Right cardiac atrium (tissue), 5 donors: ENCODE measurements around the gene RRAGD. TPM values are rescaled to one million over a fixed set of nuclear protein-coding genes. Genes with fewer than 3 reads are reported as not detected.

Experiments used
- ATAC-seq, 2 donors: fragments of 200-7000 bp; cut with Tn5 transposase; one replicate each; pipeline versions ENCODE4 v1.8.0 to v1.9.1; 2020; ENCODE audit warnings: moderate library complexity in 2 of 2, mild to moderate bottlenecking in 1 of 2
- DNase-seq, 3 donors: peaks; one replicate each; pipeline ENCODE4 v3.0.0-alpha.2; 2020
- H3K27ac ChIP-seq: one replicate; pipeline ENCODE4 v1.5.1; 2013; ENCODE audit warnings: mild to moderate bottlenecking, low read length, control low read depth, moderate library complexity
- H3K27me3 ChIP-seq: one replicate; pipeline ENCODE4 v1.6.1; 2013; ENCODE audit not compliant: control insufficient read depth, insufficient read depth
- H3K4me1 ChIP-seq: one replicate; pipeline ENCODE4 v1.6.1; 2013; ENCODE audit warnings: low read length; ENCODE audit not compliant: control insufficient read depth, insufficient read depth
- H3K4me3 ChIP-seq: one replicate; pipeline ENCODE4 v1.5.1; 2013; ENCODE audit warnings: low read length, control low read depth
- H3K9me3 ChIP-seq: one replicate; pipeline ENCODE4 v1.6.1; 2013; ENCODE audit warnings: low read length; ENCODE audit not compliant: control insufficient read depth
- WGBS: extraction: QIAGEN DNeasy Blood & Tissue Kit; methylation state at CpG from one replicate; pipeline ENCODE4 v1.1.7; 2013; 5-methylcytosine and 5-hydroxymethylcytosine counted together
- intact Hi-C, 4 donors: fragments of 100-400 bp; cut with DNase I; formaldehyde crosslinking; loops; one replicate each; pipeline versions ENCODE4 v1.11.0 to v1.14.0; 2022 to 2023
- polyA plus RNA-seq: library from polyadenylated mRNA; stranded (reverse); fragments of 200-250 nt; gene quantifications from one replicate; pipeline ENCODE4 v1.2.3, GENCODE V29; 2013
- total RNA-seq, 4 donors: library from RNA; stranded (reverse); fragmentation: NEBNext Ultra II Directional; extraction: Animal tissue kit (Norgen Biotek cat#: 25700); gene quantifications; one replicate each; pipeline ENCODE4 v1.2.1, GENCODE V29; 2021
- donor health status: healthy with polysubstance abuse.
- donor health status: DM: no; HTN: yes; CAD: no.
- donor health status: DM: no; HTN: no; CAD: no.
- donor health status: DM: no; HTN: yes; CAD: no; lungs with severe emphysema.
- donor health status: DM: yes; HTN: yes; CAD: no.

Gene RRAGD
- total and polyA plus RNA-seq, 5 donors, result 57.2 to 154 (median 109) TPM

DNA sequence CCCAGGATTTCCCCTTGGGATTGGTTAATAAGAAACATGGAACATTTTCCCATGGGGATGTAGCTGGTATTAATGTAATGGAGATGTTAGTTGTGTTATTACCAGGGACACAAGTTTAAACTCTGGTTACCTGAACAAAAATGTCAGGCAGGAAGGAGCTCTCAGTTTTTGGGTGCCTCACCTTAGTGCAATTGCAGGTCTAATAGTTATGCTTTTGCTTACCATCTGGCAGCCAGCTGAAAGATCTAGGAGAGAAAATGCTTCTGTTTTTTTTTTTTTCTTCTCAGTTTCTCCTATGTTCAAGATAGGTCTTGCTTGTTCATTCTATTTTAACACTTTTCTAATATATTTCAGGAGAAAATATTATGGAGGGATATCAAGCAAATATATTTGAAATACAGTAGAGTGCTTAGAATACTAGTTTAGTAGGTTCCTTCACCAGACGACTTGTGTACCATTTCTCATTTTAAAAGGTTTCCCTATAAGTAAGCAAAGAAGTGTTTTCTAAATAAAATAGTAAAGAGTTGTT is 55.4 kb downstream of the RRAGD start:
- ATAC-seq, result no peak
- Histone ChIP-seq H3K9me3 (no peaks in the 10 kb centered on the region), H3K27ac (no peak overlapping the region), H3K4me1 (no peaks in the 10 kb centered on the region), H3K4me3 (no peak overlapping the region), H3K27me3 (no peaks in the 10 kb centered on the region)
- intact Hi-C loops, result no loop called here
- DNase-seq, result no peak
- WGBS, result 49% methylated on average over 1 of the region's 1 CpG

DNA sequence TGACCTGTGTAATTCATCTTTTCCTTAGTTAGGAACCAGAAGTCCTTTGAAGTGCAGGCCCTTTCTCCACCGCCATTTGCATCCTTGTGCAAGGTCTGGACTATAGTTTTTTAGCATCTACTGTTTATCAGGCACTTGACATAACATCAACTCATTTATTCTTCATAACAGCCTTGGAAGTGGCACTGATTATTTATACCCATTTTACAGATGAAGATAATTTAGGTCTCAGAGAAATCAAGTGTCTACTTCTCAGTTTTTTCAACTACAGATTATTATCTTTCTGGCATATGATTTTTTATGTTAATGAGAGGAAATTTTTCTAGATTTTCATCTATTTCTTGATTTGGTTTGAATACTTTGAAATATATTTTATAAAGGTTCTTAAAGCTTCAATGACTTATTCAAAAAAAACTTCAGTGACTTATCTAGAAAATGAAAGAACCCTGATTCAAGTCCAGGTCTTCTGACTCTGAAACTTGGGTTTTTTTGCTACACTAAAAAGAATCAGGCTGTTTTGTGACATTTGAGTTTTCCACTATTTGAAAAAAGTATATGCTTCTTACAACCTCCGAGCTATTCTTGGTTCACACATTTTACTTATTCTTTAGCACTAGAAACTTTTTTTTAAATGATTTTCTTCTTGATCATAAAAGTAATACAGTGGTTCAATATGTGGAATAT is 56.4 kb downstream of the RRAGD start:
- intact Hi-C loops, result no loop called here
- Histone ChIP-seq H3K27me3 (no peaks in the 10 kb centered on the region), H3K4me1 (peaks cover 2% of the 10 kb centered on the region), H3K9me3 (no peaks in the 10 kb centered on the region), H3K4me3 (no peak overlapping the region), H3K27ac (no peak overlapping the region)
- WGBS, result 90% methylated on average over 2 of the region's 2 CpGs
- DNase-seq (no peak), ATAC-seq (no peak)

DNA sequence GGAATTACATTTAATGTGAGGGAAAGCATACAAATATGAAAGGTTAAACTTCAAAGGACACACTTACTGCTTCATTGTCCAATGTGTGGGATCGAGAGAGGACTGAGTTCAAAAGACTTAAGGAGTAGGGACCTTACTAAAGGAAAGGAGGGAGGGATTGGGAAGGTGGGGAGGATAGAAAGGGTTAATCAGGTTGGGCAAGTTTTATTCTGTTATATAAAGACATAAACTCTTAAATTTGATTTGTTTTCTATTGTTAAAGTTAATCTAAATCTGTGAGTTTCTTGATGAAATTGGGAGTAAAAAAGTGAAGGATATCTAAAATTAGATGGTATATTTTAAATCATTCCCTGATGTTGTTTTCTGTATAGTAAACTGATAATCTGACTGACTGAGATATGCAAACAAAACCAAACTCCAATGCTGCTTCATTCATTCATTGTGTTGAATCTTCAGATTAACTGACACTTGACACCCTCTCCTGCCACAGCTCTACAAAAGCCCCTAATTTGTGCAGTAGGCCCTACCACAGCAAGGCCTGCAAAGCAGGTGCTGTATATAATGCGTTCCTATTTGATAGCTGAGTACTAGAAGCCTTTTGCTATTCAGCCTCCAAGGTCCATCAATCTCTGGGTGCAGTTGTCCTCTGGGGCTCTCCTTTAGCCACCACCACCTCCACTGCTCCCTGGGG is 58.2 kb downstream of the RRAGD start:
- 90% methylated on average over 2 of the region's 2 CpGs for WGBS
- no peaks in the 10 kb centered on the region for H3K27me3 ChIP-seq
- intact Hi-C loops, result no loop called here
- peaks cover 6% of the 10 kb centered on the region for H3K4me1 ChIP-seq
- no peak overlapping the region for H3K27ac ChIP-seq
- DNase-seq (no peak), ATAC-seq (no peak)
- H3K9me3 ChIP-seq, result no peaks in the 10 kb centered on the region
- H3K4me3 ChIP-seq, result no peak overlapping the region

GRCh38 chr6:89353118-89353556 is 58.9 kb downstream of the RRAGD start:
- DNase-seq (peak in 2 of 3 donors; percentile 17 to 50), ATAC-seq (peak in 1 of 2 donors; percentile 2)
- intact Hi-C loops, result no loop called here
- no peaks in the 10 kb centered on the region for H3K27me3 ChIP-seq
- H3K27ac ChIP-seq, result peak overlapping the region; percentile 91
- H3K4me1 ChIP-seq, result peaks cover 8% of the 10 kb centered on the region
- WGBS, result 44% methylated on average over 27 of the region's 27 CpGs
- H3K9me3 ChIP-seq, result no peaks in the 10 kb centered on the region
- H3K4me3 ChIP-seq, result peak overlapping the region; percentile 87

- intact Hi-C loops, result no loop called here
- Histone ChIP-seq H3K27ac (peak within 1 kb of the TSS; percentile 91), H3K27me3 (no peaks in the 10 kb centered on the region), H3K9me3 (no peaks in the 10 kb centered on the region), H3K4me1 (peaks cover 12% of the 10 kb centered on the region), H3K4me3 (peak within 1 kb of the TSS; percentile 87)
- ATAC-seq (peak; percentile 98), DNase-seq (peak; percentile 97 to 98 (median 98))
- under 1% methylated on average over 102 of the region's 102 CpGs for WGBS
Measured at GRCh38 chr6:89352278-89353117, 59.6 kb downstream of the RRAGD start, which contains the start of gene UBE2J1. UBE2J1 (minus strand) TSS chr6:89352722; CDS start chr6:89352569, 153 bp downstream.

DNA sequence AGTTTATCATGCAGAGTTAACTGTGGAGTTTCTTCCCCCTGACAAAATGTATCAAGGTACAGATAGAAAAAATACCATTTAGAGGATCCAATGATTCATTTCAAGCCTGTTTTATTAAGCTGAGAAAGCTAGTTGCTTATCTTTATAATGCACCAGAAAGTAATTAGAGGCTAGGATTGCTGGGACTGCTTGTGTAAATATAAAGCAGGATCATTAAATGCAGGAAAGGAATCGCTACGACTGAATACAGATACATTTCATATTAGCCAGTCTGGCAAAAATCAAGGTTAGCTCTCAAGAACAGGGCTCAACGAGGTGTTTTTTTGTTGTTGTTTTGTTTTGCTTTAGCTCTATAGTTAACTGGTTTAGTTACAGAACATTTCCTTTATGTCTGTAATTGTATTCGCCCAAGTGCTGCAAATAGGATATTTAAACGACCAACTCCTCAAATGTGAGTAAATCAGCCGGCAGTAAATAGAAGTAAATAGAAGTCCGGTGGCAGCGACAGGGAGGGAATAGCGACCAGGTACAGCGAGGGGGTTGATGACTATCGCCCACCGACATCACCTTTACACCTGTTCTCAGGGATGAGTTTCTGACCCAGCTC is 60.3 kb downstream of the RRAGD start:
- WGBS, result under 1% methylated on average over 12 of the region's 12 CpGs
- ATAC-seq, result no peak
- Histone ChIP-seq H3K4me1 (peaks cover 12% of the 10 kb centered on the region), H3K9me3 (no peaks in the 10 kb centered on the region), H3K27me3 (no peaks in the 10 kb centered on the region), H3K27ac (peak overlapping the region; percentile 91), H3K4me3 (peak overlapping the region; percentile 87)
- DNase-seq, result no peak
- intact Hi-C loops, result no loop called here

DNA sequence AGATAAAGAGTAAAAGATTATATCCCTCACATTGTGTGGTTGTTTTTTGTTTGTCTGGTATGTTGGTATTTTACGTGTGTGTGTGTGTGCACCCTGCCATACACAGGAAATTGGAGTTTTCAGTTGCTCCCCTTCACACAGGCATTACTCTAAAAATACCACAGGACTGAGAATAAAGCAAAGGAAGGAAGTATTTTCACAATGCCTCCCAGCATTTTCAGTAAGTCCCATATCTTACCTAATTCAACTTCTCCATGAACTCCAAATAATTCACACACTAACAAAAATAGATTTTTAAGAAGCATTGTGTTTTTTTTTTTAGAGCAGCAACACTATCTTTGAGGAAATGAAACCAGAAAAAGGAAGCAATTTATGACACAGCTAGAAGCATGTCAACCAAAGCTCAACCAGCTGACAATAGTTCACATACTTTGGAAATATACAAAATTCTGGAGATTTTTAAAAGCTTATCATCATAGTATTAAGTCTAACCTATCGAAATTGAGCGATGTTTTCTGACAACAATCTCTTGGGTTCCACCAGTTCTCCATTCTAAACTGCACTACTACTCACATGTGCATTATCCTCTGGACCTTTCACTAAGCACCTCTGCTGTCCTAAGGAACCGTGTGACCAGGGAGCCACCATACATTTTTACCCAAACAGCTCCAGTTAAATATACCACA is 61.6 kb downstream of the RRAGD start:
- ATAC-seq (peak in 1 of 2 donors; percentile 19), DNase-seq (no peak)
- intact Hi-C loops, result no loop called here
- H3K27me3 ChIP-seq, result no peaks in the 10 kb centered on the region
- peak overlapping the region; percentile 74 for H3K27ac ChIP-seq
- H3K9me3 ChIP-seq, result no peaks in the 10 kb centered on the region
- H3K4me3 ChIP-seq, result peak overlapping the region; percentile 87
- WGBS, result 25% methylated on average over 4 of the region's 4 CpGs
- H3K4me1 ChIP-seq, result peaks cover 14% of the 10 kb centered on the region

- intact Hi-C loops, result no loop called here
- peaks cover 14% of the 10 kb centered on the region for H3K4me1 ChIP-seq
- DNase-seq (no peak), ATAC-seq (no peak)
- no peaks in the 10 kb centered on the region for H3K27me3 ChIP-seq
- H3K4me3 ChIP-seq, result no peak overlapping the region
- WGBS, result 88% methylated on average over 1 of the region's 1 CpG
- no peaks in the 10 kb centered on the region for H3K9me3 ChIP-seq
- H3K27ac ChIP-seq, result no peak overlapping the region
Measured at GRCh38 chr6:89348372-89348771, 63.7 kb downstream of the RRAGD start.

GRCh38 chr6:89347825-89348224 is 64.2 kb downstream of the RRAGD start:
- Histone ChIP-seq H3K27ac (no peak overlapping the region), H3K4me1 (peaks cover 14% of the 10 kb centered on the region), H3K27me3 (no peaks in the 10 kb centered on the region), H3K4me3 (no peak overlapping the region), H3K9me3 (no peaks in the 10 kb centered on the region)
- intact Hi-C loops, result no loop called here
- no peak for DNase-seq
- peak in 1 of 2 donors; percentile 15 for ATAC-seq
- 63% methylated on average over 2 of the region's 2 CpGs for WGBS

DNA sequence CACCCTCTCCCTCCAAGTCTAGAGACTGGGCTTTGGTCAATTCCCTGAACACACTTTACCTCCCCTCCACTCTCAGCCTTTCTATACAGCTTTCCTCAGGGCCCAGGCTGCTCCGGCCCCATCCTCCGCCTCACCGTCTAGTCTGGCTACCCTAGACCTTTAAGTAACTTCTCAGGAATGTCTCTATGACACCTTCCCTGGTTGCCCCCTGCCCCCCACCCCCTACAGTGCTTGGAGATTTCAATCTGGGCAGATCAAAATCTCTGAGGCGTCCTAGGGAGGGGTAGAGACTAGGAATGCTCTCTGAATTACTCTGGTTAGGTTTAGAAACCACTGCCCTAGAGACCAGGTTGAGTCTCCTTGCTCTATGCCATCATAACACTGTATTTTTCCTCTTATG is 65.6 kb downstream of the RRAGD start:
- DNase-seq, result no peak
- Histone ChIP-seq H3K27me3 (no peaks in the 10 kb centered on the region), H3K4me3 (no peak overlapping the region), H3K27ac (no peak overlapping the region), H3K4me1 (peaks cover 14% of the 10 kb centered on the region), H3K9me3 (no peaks in the 10 kb centered on the region)
- ATAC-seq, result no peak
- intact Hi-C loops, result no loop called here
- 82% methylated on average over 4 of the region's 4 CpGs for WGBS
